ENCODE measurements around the gene COL5A1. TPM values are rescaled to one million over a fixed set of nuclear protein-coding genes. Genes with fewer than 3 reads are reported as not detected.

COL5A1 gene
- total and polyA plus RNA-seq, 2 donors (not counting 1 experiment from before 2014, with no cell fraction given), result 72.8 to 109 TPM

DNA sequence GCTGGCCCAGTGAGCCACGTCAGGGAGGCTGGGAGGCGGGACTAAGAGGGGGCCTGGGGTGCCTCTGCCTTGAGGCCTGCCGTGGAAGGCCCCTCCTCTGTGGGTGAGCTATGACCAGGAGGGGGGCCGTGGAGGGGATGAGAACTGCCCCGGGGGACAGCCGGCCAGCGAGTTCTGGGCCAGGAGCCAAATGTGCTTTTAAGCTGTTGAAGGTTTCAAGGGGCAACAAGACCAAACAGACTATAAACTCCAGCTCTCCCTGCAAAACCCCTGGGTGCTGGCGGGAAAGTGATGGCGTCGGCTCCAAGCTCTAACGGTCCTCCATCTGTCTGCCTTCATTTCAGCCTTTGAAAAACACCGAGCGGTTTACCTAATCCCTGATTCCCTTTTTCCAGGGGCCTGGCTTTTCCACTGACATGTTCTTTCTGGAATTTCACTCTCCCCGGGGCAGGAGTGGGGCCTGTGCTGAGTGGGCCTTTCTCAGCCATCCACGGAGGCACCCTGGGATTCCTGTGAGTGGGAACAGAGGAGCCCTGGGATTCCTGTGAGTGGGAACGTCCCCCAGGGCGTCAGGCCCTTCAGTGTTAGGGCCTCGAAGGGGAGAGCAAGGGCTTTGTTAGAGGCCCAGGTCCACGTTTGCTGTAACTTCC lies 65.6 kb downstream of the COL5A1 start:
- peaks cover 30% of the 10 kb centered on the region for H3K36me3 ChIP-seq (ENCODE audit: control insufficient read depth, insufficient read depth, low read length)
- H3K27ac ChIP-seq (ENCODE audit: insufficient read depth, low read length), result peak overlapping the region; percentile 70
- no peak overlapping the region for H3K4me2 ChIP-seq (ENCODE audit: extremely low read depth, insufficient read depth, low read length)

DNA sequence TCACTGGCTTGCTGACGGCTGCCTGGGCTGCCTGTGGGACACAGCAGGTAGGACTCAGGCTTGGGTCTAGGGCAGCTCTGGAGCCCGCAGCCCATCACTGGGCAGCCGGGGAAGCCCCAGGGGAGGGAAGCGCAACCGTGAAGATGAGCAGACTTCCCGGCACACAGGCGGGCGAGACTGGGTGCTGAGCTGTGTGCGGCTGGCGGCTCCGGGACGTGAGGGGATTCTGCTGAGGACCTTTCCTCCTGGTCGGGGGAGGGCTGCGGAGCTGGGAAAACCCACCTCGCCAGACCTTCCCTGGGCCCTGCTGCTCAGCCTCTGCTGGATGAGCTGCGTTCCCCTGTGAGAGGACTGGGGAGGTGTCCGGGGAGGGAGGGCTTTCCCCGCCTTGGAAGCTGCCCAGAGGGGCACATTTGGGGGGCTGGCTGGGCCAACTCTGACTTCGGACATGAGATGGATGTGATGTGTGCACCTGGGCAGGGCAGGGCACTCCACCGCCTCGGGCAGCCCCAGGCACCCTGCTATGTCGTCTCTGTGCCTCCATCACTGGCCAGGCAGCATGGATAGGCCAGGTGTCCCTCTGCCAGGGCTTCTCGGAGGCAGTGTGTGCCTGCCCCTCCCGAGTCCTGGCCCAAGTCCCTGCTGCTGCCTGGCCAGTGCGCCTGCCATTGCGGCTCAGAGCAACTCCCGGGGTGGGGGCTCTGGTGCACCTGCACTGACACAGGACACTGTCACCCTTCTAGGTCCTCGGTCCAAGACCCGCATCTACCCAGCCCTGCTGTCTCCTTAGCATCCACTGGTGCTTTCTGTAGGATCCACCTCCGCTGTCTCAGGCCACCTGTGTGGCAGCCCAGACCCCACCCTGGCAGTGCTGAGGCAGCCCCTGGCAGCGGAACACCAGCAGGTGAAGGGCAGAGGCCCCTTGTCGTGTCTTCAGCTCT lies 66.4 kb downstream of the COL5A1 start:
- H3K4me1 ChIP-seq (ENCODE audit: control insufficient read depth, extremely low read depth, insufficient read depth, low read length), result peaks cover 14% of the 10 kb centered on the region
- no peak overlapping the region for H3K4me3 ChIP-seq (replicated peaks in 1 of 4; ENCODE audit: control extremely low read depth in 1 of 4, insufficient read depth in 1 of 4, low read depth in 3 of 4, low read length in 4 of 4)
- peak overlapping the region; percentile 46 for H3K27ac ChIP-seq (ENCODE audit: insufficient read depth, low read length)
- H3K9me3 ChIP-seq (ENCODE audit: control insufficient read depth, insufficient read depth, low read depth, low read length), result no peaks in the 10 kb centered on the region
- no peaks in the 10 kb centered on the region for H4K20me1 ChIP-seq (ENCODE audit: control insufficient read depth, extremely low read depth, insufficient read depth, low read length)
- peaks cover 18% of the 10 kb centered on the region for H3K79me2 ChIP-seq (ENCODE audit: control insufficient read depth, insufficient read depth, low read length)
- no peaks in the 10 kb centered on the region for H3K27me3 ChIP-seq (ENCODE audit: control insufficient read depth, insufficient read depth, low read length)
- peaks cover 28% of the 10 kb centered on the region for H3K36me3 ChIP-seq (ENCODE audit: control insufficient read depth, insufficient read depth, low read length)
- TF ChIP-seq, protein P1, sequence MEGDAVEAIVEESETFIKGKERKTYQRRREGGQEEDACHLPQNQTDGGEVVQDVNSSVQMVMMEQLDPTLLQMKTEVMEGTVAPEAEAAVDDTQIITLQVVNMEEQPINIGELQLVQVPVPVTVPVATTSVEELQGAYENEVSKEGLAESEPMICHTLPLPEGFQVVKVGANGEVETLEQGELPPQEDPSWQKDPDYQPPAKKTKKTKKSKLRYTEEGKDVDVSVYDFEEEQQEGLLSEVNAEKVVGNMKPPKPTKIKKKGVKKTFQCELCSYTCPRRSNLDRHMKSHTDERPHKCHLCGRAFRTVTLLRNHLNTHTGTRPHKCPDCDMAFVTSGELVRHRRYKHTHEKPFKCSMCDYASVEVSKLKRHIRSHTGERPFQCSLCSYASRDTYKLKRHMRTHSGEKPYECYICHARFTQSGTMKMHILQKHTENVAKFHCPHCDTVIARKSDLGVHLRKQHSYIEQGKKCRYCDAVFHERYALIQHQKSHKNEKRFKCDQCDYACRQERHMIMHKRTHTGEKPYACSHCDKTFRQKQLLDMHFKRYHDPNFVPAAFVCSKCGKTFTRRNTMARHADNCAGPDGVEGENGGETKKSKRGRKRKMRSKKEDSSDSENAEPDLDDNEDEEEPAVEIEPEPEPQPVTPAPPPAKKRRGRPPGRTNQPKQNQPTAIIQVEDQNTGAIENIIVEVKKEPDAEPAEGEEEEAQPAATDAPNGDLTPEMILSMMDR (conservative IDR thresholded peaks at IDR 0.05 in 1 of 2, IDR thresholded peaks at IDR 0.05 in 1 of 2; ENCODE audit: low read depth in 1 of 2, low read length in 2 of 2), result no peak
- TF ChIP-seq EZH2 (IDR thresholded peaks at IDR 0.05; ENCODE audit: low read length, missing control alignments), result no peak
- no peak overlapping the region for H2AFZ ChIP-seq (ENCODE audit: low read length)
- H3K9ac ChIP-seq (ENCODE audit: insufficient read depth, low read length), result no peak overlapping the region
- no peak overlapping the region for H3K4me2 ChIP-seq (ENCODE audit: extremely low read depth, insufficient read depth, low read length)
- DNase-seq (ENCODE audit: low read depth in 2 of 2), result no peak

More for the DNA sequence above, 65.6 kb downstream of the COL5A1 start:
- no peak overlapping the region for H2AFZ ChIP-seq (ENCODE audit: low read length)
- H3K9me3 ChIP-seq (ENCODE audit: control insufficient read depth, insufficient read depth, low read depth, low read length), result no peaks in the 10 kb centered on the region
- peak overlapping the region; percentile 49 for H3K9ac ChIP-seq (ENCODE audit: insufficient read depth, low read length)
- no peak overlapping the region for H3K4me3 ChIP-seq (replicated peaks in 1 of 4; ENCODE audit: control extremely low read depth in 1 of 4, insufficient read depth in 1 of 4, low read depth in 3 of 4, low read length in 4 of 4)
- H3K4me1 ChIP-seq (ENCODE audit: control insufficient read depth, extremely low read depth, insufficient read depth, low read length), result peaks cover 14% of the 10 kb centered on the region
- no peak for TF ChIP-seq EZH2 (IDR thresholded peaks at IDR 0.05; ENCODE audit: low read length, missing control alignments)
- TF ChIP-seq, protein P1 (conservative IDR thresholded peaks at IDR 0.05 in 1 of 2, IDR thresholded peaks at IDR 0.05 in 1 of 2; ENCODE audit: low read depth in 1 of 2, low read length in 2 of 2), result no peak
- peaks cover 13% of the 10 kb centered on the region for H3K79me2 ChIP-seq (ENCODE audit: control insufficient read depth, insufficient read depth, low read length)
- no peaks in the 10 kb centered on the region for H3K27me3 ChIP-seq (ENCODE audit: control insufficient read depth, insufficient read depth, low read length)
- H4K20me1 ChIP-seq (ENCODE audit: control insufficient read depth, extremely low read depth, insufficient read depth, low read length), result no peaks in the 10 kb centered on the region
- DNase-seq (ENCODE audit: low read depth in 2 of 2), result peak; percentile 76 to 92

DNA sequence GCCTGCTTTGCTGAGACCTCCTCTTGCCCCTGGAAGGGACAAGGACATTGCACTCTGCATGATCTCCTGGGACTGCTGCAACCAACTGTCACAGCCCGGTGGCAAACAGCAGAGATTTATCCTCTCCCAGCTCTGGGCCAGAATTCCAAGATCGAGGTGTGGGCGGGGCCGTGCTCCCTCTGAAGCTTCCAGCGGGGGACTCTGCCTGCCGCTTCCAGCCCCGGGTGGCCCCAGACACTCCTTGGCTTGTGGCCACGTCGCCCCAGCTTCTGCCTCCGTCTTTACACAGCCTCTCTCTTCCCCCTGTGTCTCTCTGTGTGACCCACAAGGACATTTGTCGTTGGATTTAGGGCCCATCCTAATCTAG lies 67.1 kb downstream of the COL5A1 start:
- H3K27ac ChIP-seq (ENCODE audit: insufficient read depth, low read length), result no peak overlapping the region
- DNase-seq (ENCODE audit: low read depth in 2 of 2), result no peak
- no peak overlapping the region for H3K9ac ChIP-seq (ENCODE audit: insufficient read depth, low read length)
- peaks cover 14% of the 10 kb centered on the region for H3K4me1 ChIP-seq (ENCODE audit: control insufficient read depth, extremely low read depth, insufficient read depth, low read length)
- no peaks in the 10 kb centered on the region for H3K27me3 ChIP-seq (ENCODE audit: control insufficient read depth, insufficient read depth, low read length)
- no peaks in the 10 kb centered on the region for H4K20me1 ChIP-seq (ENCODE audit: control insufficient read depth, extremely low read depth, insufficient read depth, low read length)
- H3K79me2 ChIP-seq (ENCODE audit: control insufficient read depth, insufficient read depth, low read length), result peaks cover 23% of the 10 kb centered on the region
- H2AFZ ChIP-seq (ENCODE audit: low read length), result no peak overlapping the region
- H3K4me3 ChIP-seq (replicated peaks in 1 of 4; ENCODE audit: control extremely low read depth in 1 of 4, insufficient read depth in 1 of 4, low read depth in 3 of 4, low read length in 4 of 4), result no peak overlapping the region
- H3K36me3 ChIP-seq (ENCODE audit: control insufficient read depth, insufficient read depth, low read length), result peaks cover 30% of the 10 kb centered on the region
- H3K4me2 ChIP-seq (ENCODE audit: extremely low read depth, insufficient read depth, low read length), result no peak overlapping the region
- H3K9me3 ChIP-seq (ENCODE audit: control insufficient read depth, insufficient read depth, low read depth, low read length), result no peaks in the 10 kb centered on the region
- TF ChIP-seq, protein P1 (conservative IDR thresholded peaks at IDR 0.05 in 1 of 2, IDR thresholded peaks at IDR 0.05 in 1 of 2; ENCODE audit: low read depth in 1 of 2, low read length in 2 of 2), result no peak
- no peak for TF ChIP-seq EZH2 (IDR thresholded peaks at IDR 0.05; ENCODE audit: low read length, missing control alignments)

Measured in fibroblast of lung (primary cell).